Colonic mucosa (tissue), 4 donors: ENCODE results near the gene WDR33. TPM values are rescaled to one million over a fixed set of nuclear protein-coding genes. Genes with fewer than 3 reads are reported as not detected.

Experiments used
- DNase-seq: peaks from one replicate; pipeline ENCODE4 v3.0.0-alpha.2; 2020
- H3K27ac ChIP-seq: fragments of 200-600 bp; one replicate; pipeline ENCODE4 v1.8.0; 2021
- H3K27me3 ChIP-seq: fragments of 200-600 bp; one replicate; pipeline ENCODE4 v1.8.0; 2021
- H3K36me3 ChIP-seq: fragments of 200-600 bp; one replicate; pipeline ENCODE4 v1.8.0; 2021
- H3K4me1 ChIP-seq: fragments of 200-600 bp; one replicate; pipeline ENCODE4 v1.8.0; 2021; ENCODE audit warnings: mild to moderate bottlenecking
- H3K4me3 ChIP-seq: fragments of 200-600 bp; one replicate; pipeline ENCODE4 v1.8.0; 2021
- H3K9ac ChIP-seq, 2 donors: one replicate each; pipeline ENCODE4 v1.7.0; 2013; ENCODE audit warnings: control low read depth in 2 of 2, low read depth in 2 of 2, low read length in 2 of 2
- H3K9me3 ChIP-seq: fragments of 200-600 bp; one replicate; pipeline ENCODE4 v1.8.0; 2021
- CTCF ChIP-seq: fragments of 200-600 bp; IDR thresholded peaks from one replicate; pipeline ENCODE4 v1.8.0; 2022; ENCODE audit warnings: antibody characterized with exemption, mild to moderate bottlenecking
- intact Hi-C: fragments of 100-400 bp; cut with DNase I; formaldehyde crosslinking; loops from one replicate; pipeline ENCODE4 v1.14.1; 2022
- total RNA-seq, 2 donors: library from RNA; stranded (reverse); fragmentation: NEBNext Ultra II Directional in 1 of 2; extraction: Animal tissue kit (Norgen Biotek cat#: 25700) in 1 of 2; gene quantifications; one replicate each; pipeline ENCODE4 v1.2.1, GENCODE V29; 2021
- donor health status: healthy.
- donor health status: DM: no; HTN: no; CAD: no.
- donor health status: DM: no; HTN: no; CAD: no.

WDR33 gene
- total RNA-seq, 2 donors from 2014 or later = 48.1 to 59.4 TPM

GRCh38 chr2:127769587-127769986 lies 41.4 kb downstream of the WDR33 start:
- no peak for DNase-seq
- no peak overlapping the region for H3K27ac ChIP-seq

GRCh38 chr2:127768775-127769479 lies 42.0 kb downstream of the WDR33 start:
- no peaks in the 10 kb centered on the region for H3K4me1 ChIP-seq
- no peaks in the 10 kb centered on the region for H3K9me3 ChIP-seq
- no peak overlapping the region for H3K27ac ChIP-seq
- no peak overlapping the region for H3K4me3 ChIP-seq
- no peaks in the 10 kb centered on the region for H3K27me3 ChIP-seq
- intact Hi-C loops = no loop called here
- H3K36me3 ChIP-seq = peaks cover 4% of the 10 kb centered on the region
- no peak overlapping the region for H3K9ac ChIP-seq
- DNase-seq = no peak
- no peak for TF ChIP-seq CTCF

More at GRCh38 chr2:127769587-127769986, 41.4 kb downstream of the WDR33 start:
- no peak overlapping the region for H3K9ac ChIP-seq
- no peak for TF ChIP-seq CTCF
- H3K36me3 ChIP-seq = peaks cover 4% of the 10 kb centered on the region
- no peaks in the 10 kb centered on the region for H3K9me3 ChIP-seq
- intact Hi-C loops = no loop called here
- H3K27me3 ChIP-seq = no peaks in the 10 kb centered on the region
- no peaks in the 10 kb centered on the region for H3K4me1 ChIP-seq
- H3K4me3 ChIP-seq = no peak overlapping the region

- H3K27ac ChIP-seq = no peak overlapping the region
- H3K27me3 ChIP-seq = no peaks in the 10 kb centered on the region
- H3K9ac ChIP-seq = no peak overlapping the region
- H3K9me3 ChIP-seq = no peaks in the 10 kb centered on the region
- no peak for TF ChIP-seq CTCF
- no peak overlapping the region for H3K4me3 ChIP-seq
- H3K4me1 ChIP-seq = no peaks in the 10 kb centered on the region
- peaks cover 4% of the 10 kb centered on the region for H3K36me3 ChIP-seq
- intact Hi-C loops = no loop called here
- no peak for DNase-seq
These were observed 47.2 kb downstream of the WDR33 start for GRCh38 chr2:127763776-127764175.

- no peak for TF ChIP-seq CTCF
- Histone ChIP-seq H3K4me3 (no peak overlapping the region), H3K27ac (no peak overlapping the region), H3K9ac (no peak overlapping the region), H3K36me3 (peaks cover 4% of the 10 kb centered on the region), H3K27me3 (no peaks in the 10 kb centered on the region), H3K4me1 (no peaks in the 10 kb centered on the region), H3K9me3 (no peaks in the 10 kb centered on the region)
- DNase-seq = no peak
- intact Hi-C loops = no loop called here
These were observed 48.1 kb downstream of the WDR33 start for GRCh38 chr2:127762846-127763245.

- no peak for TF ChIP-seq CTCF
- Histone ChIP-seq H3K27ac (no peak overlapping the region), H3K9ac (no peak overlapping the region), H3K27me3 (no peaks in the 10 kb centered on the region), H3K4me1 (no peaks in the 10 kb centered on the region), H3K4me3 (no peak overlapping the region), H3K9me3 (no peaks in the 10 kb centered on the region), H3K36me3 (peaks cover 4% of the 10 kb centered on the region)
- intact Hi-C loops = no loop called here
- no peak for DNase-seq
These were observed 48.5 kb downstream of the WDR33 start for GRCh38 chr2:127762441-127762840.
